ENCODE measurements around the gene PUDP.

GRCh38 chrX:7155163-7155562 is 7.2 kb upstream of the PUDP start:
- no peak for TF ChIP-seq POLR2AphosphoS5 (IDR thresholded peaks at IDR 0.05)
- TF ChIP-seq POLR2A (IDR thresholded peaks at IDR 0.05), result no peak

Measured in spleen (tissue), 3 donors.